Esophagus squamous epithelium (tissue), 4 donors: ENCODE measurements around the gene LRRC59.

Experiments used
- POLR2A ChIP-seq, 4 donors: fragments of 450-650 bp; IDR thresholded peaks; one replicate each; pipeline ENCODE4 v1.6.1; 2017; ENCODE audit warnings: antibody characterized with exemption in 4 of 4, mild to moderate bottlenecking in 4 of 4, moderate library complexity in 3 of 4
- TF ChIP-seq, protein P1 (sequence below), 6 experiments: fragments of 450-650 bp in 4 of 6; fragments of 200-600 bp in 2 of 6; sonication (generic) in 2 of 6; IDR thresholded peaks; one replicate each; pipeline ENCODE4 v1.5.1; 2016 to 2019; ENCODE audit warnings: antibody characterized with exemption in 6 of 6, mild to moderate bottlenecking in 4 of 6, moderate library complexity in 4 of 6

- TF ChIP-seq, protein P1, sequence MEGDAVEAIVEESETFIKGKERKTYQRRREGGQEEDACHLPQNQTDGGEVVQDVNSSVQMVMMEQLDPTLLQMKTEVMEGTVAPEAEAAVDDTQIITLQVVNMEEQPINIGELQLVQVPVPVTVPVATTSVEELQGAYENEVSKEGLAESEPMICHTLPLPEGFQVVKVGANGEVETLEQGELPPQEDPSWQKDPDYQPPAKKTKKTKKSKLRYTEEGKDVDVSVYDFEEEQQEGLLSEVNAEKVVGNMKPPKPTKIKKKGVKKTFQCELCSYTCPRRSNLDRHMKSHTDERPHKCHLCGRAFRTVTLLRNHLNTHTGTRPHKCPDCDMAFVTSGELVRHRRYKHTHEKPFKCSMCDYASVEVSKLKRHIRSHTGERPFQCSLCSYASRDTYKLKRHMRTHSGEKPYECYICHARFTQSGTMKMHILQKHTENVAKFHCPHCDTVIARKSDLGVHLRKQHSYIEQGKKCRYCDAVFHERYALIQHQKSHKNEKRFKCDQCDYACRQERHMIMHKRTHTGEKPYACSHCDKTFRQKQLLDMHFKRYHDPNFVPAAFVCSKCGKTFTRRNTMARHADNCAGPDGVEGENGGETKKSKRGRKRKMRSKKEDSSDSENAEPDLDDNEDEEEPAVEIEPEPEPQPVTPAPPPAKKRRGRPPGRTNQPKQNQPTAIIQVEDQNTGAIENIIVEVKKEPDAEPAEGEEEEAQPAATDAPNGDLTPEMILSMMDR (IDR thresholded peaks at IDR 0.05), result no peak
- no peak for TF ChIP-seq POLR2A (IDR thresholded peaks at IDR 0.05)
Measured at GRCh38 chr17:50414808-50415207, 17.5 kb upstream of the LRRC59 start.
